MCF 10A (cell line): Measurements from ENCODE around the gene RAB3D. TPM values are rescaled to one million over a fixed set of nuclear protein-coding genes. Genes with fewer than 3 reads are reported as not detected.
A peak's percentile ranks its signal among the peaks of the same experiment; 100 is the strongest.

Experiments
- BruUV-seq: library from RNA; stranded (reverse); fragments of 400-500 nt; replicated peaks from 2 replicates; lab custom pipeline; 2021; lab: Mats Ljungman, UMichigan
- CTCF ChIA-PET: fragments of 300-600 bp; sonication (Branson Sonifier 250); formaldehyde crosslinking; extraction: SDS; loops from one replicate; lab custom pipeline; 2021; ENCODE audit warnings: antibody characterized with exemption, inconsistent platforms; lab: Yijun Ruan, JAX
- POLR2A ChIA-PET: fragments of 300-600, 350-650 bp; sonication (Branson Sonifier 250); formaldehyde crosslinking; extraction: SDS; loops from one replicate; lab custom pipeline; 2020; ENCODE audit warnings: antibody characterized with exemption, inconsistent platforms; lab: Yijun Ruan, JAX
- DNase-seq: peaks from one replicate; pipeline ENCODE4 v3.0.0-alpha.2; 2018; ENCODE audit not compliant: unreplicated experiment
- H3K27ac Mint-ChIP-seq: one replicate; pipeline ENCODE4 v1.8.0; 2022; ENCODE audit warnings: mild to moderate bottlenecking, low read depth, mixed read lengths; ENCODE audit not compliant: unreplicated experiment
- H3K27me3 Mint-ChIP-seq: one replicate; pipeline ENCODE4 v1.8.0; 2022; ENCODE audit warnings: mixed read lengths; ENCODE audit not compliant: insufficient read depth, unreplicated experiment
- H3K36me3 Mint-ChIP-seq: one replicate; pipeline ENCODE4 v1.8.0; 2022; ENCODE audit warnings: mild to moderate bottlenecking, moderate library complexity, mixed read lengths; ENCODE audit not compliant: insufficient read depth, unreplicated experiment
- H3K4me1 Mint-ChIP-seq: one replicate; pipeline ENCODE4 v1.8.0; 2022; ENCODE audit warnings: mixed read lengths; ENCODE audit not compliant: insufficient read depth, unreplicated experiment
- H3K4me3 Mint-ChIP-seq: one replicate; pipeline ENCODE4 v1.8.0; 2022; ENCODE audit warnings: mild to moderate bottlenecking, moderate library complexity, mixed read lengths; ENCODE audit not compliant: unreplicated experiment
- H3K9me3 Mint-ChIP-seq: one replicate; pipeline ENCODE4 v1.8.0; 2022; ENCODE audit warnings: mixed read lengths; ENCODE audit not compliant: unreplicated experiment
- CTCF ChIP-seq: fragments of 200-600 bp; IDR thresholded peaks from one replicate; pipeline ENCODE4 v1.8.0; 2022; ENCODE audit warnings: antibody characterized with exemption, mild to moderate bottlenecking; ENCODE audit not compliant: unreplicated experiment
- intact Hi-C: fragments of 100-400 bp; cut with micrococcal nuclease; formaldehyde crosslinking; loops from 2 replicates; pipeline ENCODE4 v1.14.1; 2022
- total RNA-seq: library from RNA; stranded (reverse); gene quantifications from 2 replicates; pipeline ENCODE4 v1.2.3, GENCODE V29; 2022

RAB3D gene
- total RNA-seq, 1 experiment from 2014 or later: 46.5 TPM

DNA sequence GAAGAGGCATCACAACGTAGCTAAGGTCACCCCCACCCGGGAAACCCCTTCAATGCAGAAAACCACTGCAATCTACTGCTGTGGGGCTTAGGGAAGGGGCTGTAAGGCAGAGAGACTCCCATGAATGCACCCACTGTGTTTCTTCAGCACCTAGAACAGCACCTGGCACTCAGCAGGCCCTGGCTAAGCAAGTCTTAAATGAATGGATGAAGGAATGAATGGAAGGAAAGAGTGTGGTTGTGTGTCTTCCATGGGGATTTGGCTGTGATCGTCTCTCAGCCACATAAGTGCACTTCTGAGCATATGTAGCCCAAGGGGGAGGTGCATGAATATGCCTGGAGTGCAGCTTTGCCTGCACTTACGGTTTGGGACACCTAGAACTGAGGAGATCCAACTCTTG lies 9.7 kb upstream of the RAB3D start:
- CTCF ChIA-PET: no interaction called here
- Mint-ChIP-seq H3K9me3 (no peaks in the 10 kb centered on the region), H3K4me3 (no peak overlapping the region), H3K27ac (no peak overlapping the region), H3K4me1 (peaks cover 30% of the 10 kb centered on the region), H3K27me3 (no peaks in the 10 kb centered on the region), H3K36me3 (no peaks in the 10 kb centered on the region)
- no peak for DNase-seq
- POLR2A ChIA-PET: interaction anchor here (0.6 to 1.8 kb wide), 3 partner anchors 25 to 1478 kb away, joined by 3 to 9 read pairs (median 4); partner anchors contain the start of gene SWSAP1
- intact Hi-C loops: no loop called here
- no peak for TF ChIP-seq CTCF
- BruUV-seq: no TSS peak

GRCh38 chr19:11347546-11348039 lies 8.1 kb upstream of the RAB3D start:
- Mint-ChIP-seq H3K9me3 (no peaks in the 10 kb centered on the region), H3K36me3 (no peaks in the 10 kb centered on the region), H3K27me3 (no peaks in the 10 kb centered on the region), H3K4me3 (peak overlapping the region; percentile 96), H3K27ac (no peak overlapping the region), H3K4me1 (peaks cover 30% of the 10 kb centered on the region)
- ChIA-PET CTCF (interaction anchor here (0.6 kb wide), 1 partner anchor 135 kb away, joined by 3 read pairs; no protein-coding TSS in a partner anchor), POLR2A (interaction anchor here (1.1 to 5.1 kb wide), 5 partner anchors 8 to 209 kb away, joined by 4 to 88 read pairs (median 11); partner anchors contain the start of genes RAB3D and SWSAP1)
- no peak for TF ChIP-seq CTCF
- intact Hi-C loops: loop anchor here (2.0 kb wide), 1 partner anchor 27 kb away; the partner anchor contains the start of gene SWSAP1
- no peak for DNase-seq
- no TSS peak for BruUV-seq

- Mint-ChIP-seq H3K27ac (peak within 1 kb of the TSS; percentile 98), H3K4me3 (peak within 1 kb of the TSS; percentile 96), H3K4me1 (peaks cover 30% of the 10 kb centered on the region), H3K9me3 (no peaks in the 10 kb centered on the region), H3K36me3 (peaks cover 5% of the 10 kb centered on the region), H3K27me3 (no peaks in the 10 kb centered on the region)
- BruUV-seq: no TSS peak
- peak; percentile 100 for DNase-seq
- ChIA-PET CTCF (interaction anchor here (0.6 to 1.2 kb wide), 6 partner anchors 24 to 491 kb away, joined by 3 to 6 read pairs (median 4); no protein-coding TSS in a partner anchor), POLR2A (interaction anchor here (0.6 to 5.1 kb wide), 21 partner anchors 7 to 339 kb away, joined by 3 to 88 read pairs (median 5); partner anchors contain the start of genes KANK2, LDLR, ODAD3 and PRKCSH)
- no peak for TF ChIP-seq CTCF
- intact Hi-C loops: loop anchor here (2.0 kb wide), 1 partner anchor 28 kb away; the partner anchor contains the start of gene SWSAP1
Measured at GRCh38 chr19:11346104-11346940, 6.9 kb upstream of the RAB3D start, which contains the start of the genes CCDC159 and TMEM205. Gene CCDC159 (plus strand): TSS chr19:11346519. CDS start chr19:11346607, 88 bp downstream. Gene TMEM205 (minus strand): TSS chr19:11346268. CDS start chr19:11345619, 649 bp downstream.
